Neural cell (in vitro differentiated cells): ENCODE data around the gene ZNF346.

Experiments
- CTCF ChIP-seq: fragments of 450-650 bp; IDR thresholded peaks from 2 replicates; pipeline ENCODE4 v1.5.1; 2014; ENCODE audit warnings: antibody characterized with exemption, mild to moderate bottlenecking, moderate library complexity; ENCODE audit not compliant: poor library complexity, severe bottlenecking
- EP300 ChIP-seq: fragments of 450-650 bp; conservative IDR thresholded peaks from 2 replicates; pipeline ENCODE4 v1.6.1; 2014; ENCODE audit warnings: antibody characterized with exemption, mild to moderate bottlenecking, moderate library complexity; ENCODE audit not compliant: poor library complexity, severe bottlenecking
- EZH2 ChIP-seq: fragments of 200-600, 300-800 bp; shearing (Covaris generic), sonication (generic); IDR thresholded peaks from 2 replicates; pipeline ENCODE4 v1.6.1; 2014; ENCODE audit warnings: antibody characterized with exemption, low read length, borderline replicate concordance, mild to moderate bottlenecking; ENCODE audit not compliant: insufficient read depth, poor library complexity, severe bottlenecking
- POLR2AphosphoS5 ChIP-seq: IDR thresholded peaks from 2 replicates; pipeline ENCODE4 v1.6.1; 2012
- RAD21 ChIP-seq: fragments of 450-650 bp; conservative IDR thresholded peaks from 2 replicates; pipeline ENCODE4 v1.6.1; 2014; ENCODE audit warnings: antibody characterized with exemption, mild to moderate bottlenecking, moderate library complexity
- SMC3 ChIP-seq: fragments of 450-650 bp; conservative IDR thresholded peaks from 2 replicates; pipeline ENCODE4 v1.6.1; 2014; ENCODE audit warnings: antibody characterized with exemption, mild to moderate bottlenecking, moderate library complexity; ENCODE audit not compliant: poor library complexity
- TAF1 ChIP-seq: IDR thresholded peaks from 2 replicates; pipeline ENCODE4 v1.6.1; 2012; ENCODE audit warnings: low read depth

GRCh38 chr5:177099422-177100093 lies 77.1 kb downstream of the ZNF346 start:
- TF ChIP-seq EZH2 (no peak), CTCF (no peak), SMC3 (no peak), EP300 (no peak), TAF1 (no peak), POLR2AphosphoS5 (no peak), RAD21 (no peak)
